GM12878 (cell line): Measurements from ENCODE around the gene SFSWAP. TPM values are rescaled to one million over a fixed set of nuclear protein-coding genes. Genes with fewer than 3 reads are reported as not detected.

Experiments
- ATAC-seq: fragments of 200-7000 bp; cut with Tn5 transposase; 3 replicates; pipeline ENCODE4 v1.9.1; 2020; ENCODE audit warnings: mild to moderate bottlenecking, moderate library complexity
- BruUV-seq: library from RNA; stranded (reverse); fragments of 400-500 nt; replicated peaks from 2 replicates; lab custom pipeline; 2021; lab: Mats Ljungman, UMichigan
- CTCF ChIA-PET: fragments of 300-600 bp; sonication (Branson Sonifier 250); formaldehyde crosslinking; extraction: SDS; loops from one replicate; lab custom pipeline; 2021; ENCODE audit warnings: inconsistent platforms; lab: Yijun Ruan, JAX
- POLR2A ChIA-PET: fragments of 350-600 bp; formaldehyde crosslinking; extraction: SDS; loops from one replicate; lab custom pipeline; 2021; ENCODE audit warnings: inconsistent platforms; lab: Charles Lee
- RAD21 ChIA-PET: fragments of 300-600 bp; sonication (Branson Sonifier 250); formaldehyde crosslinking; loops from one replicate; lab custom pipeline; 2023; ENCODE audit warnings: antibody characterized with exemption; ENCODE audit not compliant: unreplicated experiment; lab: Charles Lee
- SMC1A ChIA-PET: fragments of 300-600 bp; sonication (Branson Sonifier 250); formaldehyde crosslinking; loops from one replicate; lab custom pipeline; 2023; ENCODE audit not compliant: unreplicated experiment, uncharacterized antibody; lab: Charles Lee
- DNase-seq: peaks from one replicate; pipeline ENCODE4 v3.0.0-alpha.2; 2011; ENCODE audit warnings: low read depth, low spot score
- FAIRE-seq: peaks from 3 replicates; lab custom pipeline; 2011; peaks lifted over from hg19 to GRCh38; lab: Jason Lieb, UNC
- H2AFZ ChIP-seq: 2 replicates; pipeline ENCODE4 v1.6.0; 2011; ENCODE audit warnings: low read depth, low read length, control low read depth; ENCODE audit not compliant: control insufficient read depth
- H3K27ac ChIP-seq: 2 replicates; pipeline ENCODE4 v1.5.1; 2011; ENCODE audit warnings: control low read depth; ENCODE audit not compliant: control insufficient read depth, insufficient read depth
- H3K27me3 ChIP-seq, 2 experiments: replicated peaks in 1 of 2; 2 replicates each; pipeline versions ENCODE4 v1.6.0 to v1.6.1; 2011; ENCODE audit warnings: low read length in 1 of 2; ENCODE audit not compliant: control insufficient read depth in 2 of 2, insufficient read depth in 2 of 2
- H3K36me3 ChIP-seq, 2 experiments: 2 replicates each; pipeline ENCODE4 v1.5.1; 2011; ENCODE audit warnings: low read length in 1 of 2; ENCODE audit not compliant: control insufficient read depth in 2 of 2, insufficient read depth in 2 of 2
- H3K4me1 ChIP-seq: 2 replicates; pipeline ENCODE4 v1.6.1; 2011; ENCODE audit warnings: mild to moderate bottlenecking, low read length, moderate library complexity, mixed read lengths; ENCODE audit not compliant: control insufficient read depth, insufficient read depth
- H3K4me2 ChIP-seq: 2 replicates; pipeline ENCODE4 v1.6.0; 2011; ENCODE audit warnings: control low read depth; ENCODE audit not compliant: control insufficient read depth, insufficient read depth
- H3K4me3 ChIP-seq: fragments of 200-600 bp; sonication (generic); 2 replicates; pipeline ENCODE4 v1.5.1; 2016
- H3K79me2 ChIP-seq: 2 replicates; pipeline ENCODE4 v1.6.0; 2011; ENCODE audit warnings: low read length; ENCODE audit not compliant: control insufficient read depth, insufficient read depth
- H3K9ac ChIP-seq: 2 replicates; pipeline ENCODE4 v1.8.0; 2011; ENCODE audit warnings: low read length, control low read depth, mixed read lengths; ENCODE audit not compliant: control insufficient read depth, insufficient read depth
- H3K9me3 ChIP-seq: replicated peaks from 3 replicates; pipeline ENCODE4 v1.5.1; 2011; ENCODE audit warnings: mild to moderate bottlenecking, low read length; ENCODE audit not compliant: control insufficient read depth, insufficient read depth
- H4K20me1 ChIP-seq: 2 replicates; pipeline ENCODE4 v1.6.0; 2011; ENCODE audit not compliant: control insufficient read depth, insufficient read depth
- BHLHE40 ChIP-seq, 2 experiments: fragments of 450-650 bp in 1 of 2; IDR thresholded peaks; 2 replicates each; pipeline ENCODE4 v1.6.1; 2011 to 2017; ENCODE audit warnings: low read depth in 2 of 2, borderline replicate concordance in 1 of 2, improper control_type of control experiment in 1 of 2, low read length in 1 of 2, mild to moderate bottlenecking in 1 of 2
- CBX5 ChIP-seq: sonication (generic); IDR thresholded peaks from 2 replicates; pipeline ENCODE4 v1.6.1; 2016; ENCODE audit warnings: low read depth, moderate library complexity, mild to moderate bottlenecking, inconsistent platforms
- CREM ChIP-seq: IDR thresholded peaks from 2 replicates; pipeline ENCODE4 v1.6.1; 2014; ENCODE audit warnings: antibody characterized with exemption, low read depth
- E2F8 ChIP-seq: fragments of 450-650 bp; IDR thresholded peaks from 2 replicates; pipeline ENCODE4 v1.6.1; 2018; ENCODE audit warnings: mild to moderate bottlenecking, low read depth, moderate library complexity; ENCODE audit not compliant: partially characterized antibody
- MEF2B ChIP-seq: fragments of 450-650 bp; IDR thresholded peaks from 2 replicates; pipeline ENCODE4 v1.6.1; 2018; ENCODE audit warnings: mild to moderate bottlenecking, moderate library complexity; ENCODE audit not compliant: partially characterized antibody, poor library complexity, severe bottlenecking
- MYC ChIP-seq: IDR thresholded peaks from 2 replicates; pipeline ENCODE4 v1.6.1; 2011; ENCODE audit warnings: mild to moderate bottlenecking, low read length, moderate library complexity, inconsistent platforms; ENCODE audit not compliant: insufficient read depth, insufficient replicate concordance, insufficient read length, severe bottlenecking
- NFYA ChIP-seq: IDR thresholded peaks from 2 replicates; pipeline ENCODE4 v1.6.1; 2011; ENCODE audit warnings: low read depth, mild to moderate bottlenecking, low read length, improper control_type of control experiment, borderline replicate concordance
- POU2F2 ChIP-seq: IDR thresholded peaks from 3 replicates; pipeline ENCODE4 v1.6.1; 2011; ENCODE audit warnings: low read depth, mild to moderate bottlenecking, low read length, borderline replicate concordance
- RELA ChIP-seq: fragments of 450-650 bp; IDR thresholded peaks from 2 replicates; pipeline ENCODE4 v1.8.0; 2014; ENCODE audit warnings: borderline replicate concordance; ENCODE audit not compliant: partially characterized antibody
- ZBTB4 ChIP-seq: fragments of 450-650 bp; formaldehyde crosslinking; IDR thresholded peaks from 2 replicates; pipeline ENCODE4 v1.4.0; 2022; ENCODE audit warnings: mild to moderate bottlenecking, moderate library complexity
- ZNF592 ChIP-seq: fragments of 450-650 bp; IDR thresholded peaks from 2 replicates; pipeline ENCODE4 v1.6.1; 2017; ENCODE audit warnings: mild to moderate bottlenecking, moderate library complexity
- WGBS: methylation state at CpG from one replicate; pipeline ENCODE4 v1.1.6; 2016; ENCODE audit warnings: low lambda C conversion rate; ENCODE audit not compliant: insufficient replicate concordance, insufficient coverage; ENCODE audit errors: missing lambda C conversion rate; 5-methylcytosine and 5-hydroxymethylcytosine counted together
- in situ Hi-C: fragments of 300-500 bp; cut with MboI; formaldehyde crosslinking; loops from 9 replicates; pipeline ENCODE4 v1.14.3; 2018; ENCODE audit warnings: mixed read lengths
- intact Hi-C: fragments of 100-400 bp; cut with micrococcal nuclease; formaldehyde crosslinking; loops from one replicate; pipeline ENCODE4 v1.14.2; 2022; ENCODE audit not compliant: unreplicated experiment
- polyA plus RNA-seq, 11 experiments: library from polyadenylated mRNA; depleted of rRNA in 4 of 11; unstranded in 6 of 11; stranded (reverse) in 5 of 11; fragments of >200 nt; fragmentation: Nextera tagmentation in 4 of 11; fragmentation: Illumina TruSeq in 1 of 11; extraction: Ambion mirVana in 4 of 11; extraction: Trizol in 1 of 11; gene quantifications; 1 replicate in 1 of 11; 2 replicates in 10 of 11; pipeline versions ENCODE4 v1.2.1 to v1.2.3, GENCODE V29; 2011 to 2016; ENCODE audit warnings: inconsistent platforms in 2 of 11, missing spikeins in 2 of 11, low read depth in 1 of 11
- total RNA-seq, 4 experiments: library from RNA; depleted of rRNA in 3 of 4; stranded (reverse); fragments of >200 nt in 3 of 4; fragmentation: Illumina TruSeq in 1 of 4; extraction: Trizol in 1 of 4; gene quantifications; 2 replicates each; pipeline versions ENCODE4 v1.2.1 to v1.2.3, GENCODE V29; 2013 to 2021
- TF ChIP-seq, protein P1 (sequence below): fragments of 450-650 bp; IDR thresholded peaks from 2 replicates; pipeline ENCODE4 v1.6.1; 2016; ENCODE audit warnings: mild to moderate bottlenecking

SFSWAP gene
- total and polyA plus RNA-seq, 10 of the 15 experiments (the other 5 are each of a cell fraction or from before 2014, with no cell fraction given), result 1.8 to 48.6 (median 25.0) TPM

DNA sequence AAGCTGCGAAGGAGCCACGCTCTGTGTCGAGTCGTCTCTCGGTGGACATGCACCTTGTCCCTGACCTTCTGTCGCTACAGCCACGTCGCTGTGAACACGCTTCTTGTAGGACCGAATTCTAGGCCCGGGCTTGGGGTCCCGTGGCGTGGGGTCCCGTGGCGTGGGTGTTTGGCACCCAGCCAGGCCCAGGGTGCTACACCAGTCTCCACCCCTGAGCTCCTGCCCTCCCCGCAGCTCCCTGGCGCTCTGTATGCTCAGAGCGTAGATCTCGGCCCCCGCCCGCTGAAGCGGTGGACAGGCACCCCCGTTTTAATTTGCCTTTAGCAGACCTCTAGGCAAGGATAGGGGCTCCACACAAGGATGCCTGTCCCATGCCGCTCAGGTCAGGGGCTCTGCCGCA, 133.8 kb downstream of the SFSWAP start:
- BruUV-seq, result no TSS peak
- ChIA-PET POLR2A (no interaction called here), CTCF (no interaction called here), RAD21 (no interaction called here), SMC1A (interaction anchor here (0.6 kb wide), 1 partner anchor 632 kb away, joined by 3 read pairs; no protein-coding TSS in a partner anchor)
- no peak overlapping the region for H3K4me3 ChIP-seq
- no peak overlapping the region for H2AFZ ChIP-seq
- H4K20me1 ChIP-seq, result no peaks in the 10 kb centered on the region
- ATAC-seq, result no peak
- H3K36me3 ChIP-seq, result no peaks in the 10 kb centered on the region
- FAIRE-seq, result no peak
- WGBS, result 88% methylated on average over 25 of the region's 25 CpGs
- no peaks in the 10 kb centered on the region for H3K9me3 ChIP-seq
- in situ Hi-C loops, result no loop called here
- no peak overlapping the region for H3K27ac ChIP-seq
- H3K27me3 ChIP-seq, result no peaks in the 10 kb centered on the region
- no peak for DNase-seq
- H3K4me2 ChIP-seq, result no peak overlapping the region
- no peaks in the 10 kb centered on the region for H3K4me1 ChIP-seq
- H3K9ac ChIP-seq, result no peak overlapping the region
- intact Hi-C loops, result no loop called here
- no peaks in the 10 kb centered on the region for H3K79me2 ChIP-seq
- TF ChIP-seq MEF2B, result no peak
- TF ChIP-seq BHLHE40 (IDR thresholded peaks at IDR 0.05; ENCODE audit: borderline replicate concordance in 1 of 2, low read depth in 2 of 2, low read length in 1 of 2), result no peak
- TF ChIP-seq RELA, result no peak
- TF ChIP-seq NFYA, result no peak
- no peak for TF ChIP-seq POU2F2
- no peak for TF ChIP-seq MYC
- no peak for TF ChIP-seq CBX5
- TF ChIP-seq E2F8, result no peak
- TF ChIP-seq CREM, result no peak
- TF ChIP-seq ZBTB4 (CRISPR knock-in tag), result no peak
- no peak for TF ChIP-seq ZNF592
- TF ChIP-seq, protein P1, sequence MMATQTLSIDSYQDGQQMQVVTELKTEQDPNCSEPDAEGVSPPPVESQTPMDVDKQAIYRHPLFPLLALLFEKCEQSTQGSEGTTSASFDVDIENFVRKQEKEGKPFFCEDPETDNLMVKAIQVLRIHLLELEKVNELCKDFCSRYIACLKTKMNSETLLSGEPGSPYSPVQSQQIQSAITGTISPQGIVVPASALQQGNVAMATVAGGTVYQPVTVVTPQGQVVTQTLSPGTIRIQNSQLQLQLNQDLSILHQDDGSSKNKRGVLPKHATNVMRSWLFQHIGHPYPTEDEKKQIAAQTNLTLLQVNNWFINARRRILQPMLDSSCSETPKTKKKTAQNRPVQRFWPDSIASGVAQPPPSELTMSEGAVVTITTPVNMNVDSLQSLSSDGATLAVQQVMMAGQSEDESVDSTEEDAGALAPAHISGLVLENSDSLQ, result no peak
